Measurements from ENCODE around the gene KLHL22.
"Not testable (repeated sequence)": the region's sequence is repeated elsewhere in the genome, so short reads cannot be mapped to it uniquely, and the experiment has no call there.

KLHL22 gene

GRCh38 chr22:20484948-20485683 is 10.5 kb downstream of the KLHL22 start:
- H4K20me1 ChIP-seq (ENCODE audit: insufficient read depth, low read length): peaks cover 22% of the 10 kb centered on the region
- H3K79me2 ChIP-seq (ENCODE audit: insufficient read depth, low read length): peaks cover 21% of the 10 kb centered on the region; the same call in 1 of the 2 replicates
- TF ChIP-seq CTCF (IDR thresholded peaks at IDR 0.05; ENCODE audit: borderline replicate concordance, extremely low read depth, low read length, poor library complexity, severe bottlenecking) (no peak), EZH2 (IDR thresholded peaks at IDR 0.05; ENCODE audit: borderline replicate concordance, low read depth, low read length, severe bottlenecking) (no peak)
- no peak overlapping the region for H3K4me2 ChIP-seq (ENCODE audit: insufficient read depth, low read length)
- DNase-seq (no peak), ATAC-seq (ENCODE audit: insufficient read depth, low read depth) (no peak)
- H3K9ac ChIP-seq (ENCODE audit: low read depth, low read length): no peak overlapping the region
- H3K4me1 ChIP-seq (ENCODE audit: insufficient read depth, low read length): no peaks in the 10 kb centered on the region
- H3K9me3 ChIP-seq (ENCODE audit: insufficient read depth, low read length, severe bottlenecking): no peaks in the 10 kb centered on the region
- H3K27me3 ChIP-seq (ENCODE audit: insufficient read depth, low read length, poor library complexity): no peaks in the 10 kb centered on the region
- no peak overlapping the region for H2AFZ ChIP-seq (ENCODE audit: low read depth, low read length)
- H3K27ac ChIP-seq (ENCODE audit: low read length): no peak overlapping the region
- H3K36me3 ChIP-seq (ENCODE audit: insufficient read depth, low read length): peaks cover 23% of the 10 kb centered on the region
- H3K4me3 ChIP-seq (ENCODE audit: low read depth in 1 of 2, low read length in 2 of 2): no peak overlapping the region

GRCh38 chr22:20483771-20484170 is 11.8 kb downstream of the KLHL22 start:
- Histone ChIP-seq H3K79me2 (ENCODE audit: insufficient read depth, low read length) (peaks cover 13% of the 10 kb centered on the region; the same call in 1 of the 2 replicates), H4K20me1 (ENCODE audit: insufficient read depth, low read length) (peaks cover 10% of the 10 kb centered on the region; the same call in 1 of the 2 replicates), H3K4me3 (ENCODE audit: low read depth in 1 of 2, low read length in 2 of 2) (no peak overlapping the region), H3K4me1 (ENCODE audit: insufficient read depth, low read length) (no peaks in the 10 kb centered on the region), H3K4me2 (ENCODE audit: insufficient read depth, low read length) (no peak overlapping the region), H3K36me3 (ENCODE audit: insufficient read depth, low read length) (peaks cover 18% of the 10 kb centered on the region), H2AFZ (ENCODE audit: low read depth, low read length) (no peak overlapping the region), H3K27me3 (ENCODE audit: insufficient read depth, low read length, poor library complexity) (no peaks in the 10 kb centered on the region), H3K27ac (ENCODE audit: low read length) (no peak overlapping the region), H3K9me3 (ENCODE audit: insufficient read depth, low read length, severe bottlenecking) (no peaks in the 10 kb centered on the region), H3K9ac (ENCODE audit: low read depth, low read length) (no peak overlapping the region)
- TF ChIP-seq EZH2 (IDR thresholded peaks at IDR 0.05; ENCODE audit: borderline replicate concordance, low read depth, low read length, severe bottlenecking) (no peak), CTCF (IDR thresholded peaks at IDR 0.05; ENCODE audit: borderline replicate concordance, extremely low read depth, low read length, poor library complexity, severe bottlenecking) (no peak)
- no peak for DNase-seq
- no peak for ATAC-seq (ENCODE audit: insufficient read depth, low read depth)

GRCh38 chr22:20483143-20483506 is 12.5 kb downstream of the KLHL22 start:
- not testable (repeated sequence) for H3K9me3 ChIP-seq (ENCODE audit: insufficient read depth, low read length, severe bottlenecking); H3K27me3 ChIP-seq (ENCODE audit: insufficient read depth, low read length, poor library complexity); H3K4me2 ChIP-seq (ENCODE audit: insufficient read depth, low read length); H3K79me2 ChIP-seq (ENCODE audit: insufficient read depth, low read length); H3K27ac ChIP-seq (ENCODE audit: low read length); DNase-seq; H3K4me1 ChIP-seq (ENCODE audit: insufficient read depth, low read length); ATAC-seq (ENCODE audit: insufficient read depth, low read depth); H2AFZ ChIP-seq (ENCODE audit: low read depth, low read length); H4K20me1 ChIP-seq (ENCODE audit: insufficient read depth, low read length); H3K9ac ChIP-seq (ENCODE audit: low read depth, low read length); H3K4me3 ChIP-seq (ENCODE audit: low read depth in 1 of 2, low read length in 2 of 2)
- peaks cover 13% of the 10 kb centered on the region for H3K36me3 ChIP-seq (ENCODE audit: insufficient read depth, low read length)

- Histone ChIP-seq H3K4me1 (ENCODE audit: insufficient read depth, low read length) (no peaks in the 10 kb centered on the region), H3K27ac (ENCODE audit: low read length) (no peak overlapping the region)
Observed at GRCh38 chr22:20479612-20480196, 15.9 kb downstream of the KLHL22 start.

GRCh38 chr22:20478059-20478458 is 17.5 kb downstream of the KLHL22 start:
- H3K27me3 ChIP-seq (ENCODE audit: insufficient read depth, low read length, poor library complexity); H3K9me3 ChIP-seq (ENCODE audit: insufficient read depth, low read length, severe bottlenecking); DNase-seq; ATAC-seq (ENCODE audit: insufficient read depth, low read depth); H3K4me3 ChIP-seq (ENCODE audit: low read depth in 1 of 2, low read length in 2 of 2); H2AFZ ChIP-seq (ENCODE audit: low read depth, low read length); H3K79me2 ChIP-seq (ENCODE audit: insufficient read depth, low read length); H3K4me1 ChIP-seq (ENCODE audit: insufficient read depth, low read length); H3K36me3 ChIP-seq (ENCODE audit: insufficient read depth, low read length); H3K9ac ChIP-seq (ENCODE audit: low read depth, low read length); H3K27ac ChIP-seq (ENCODE audit: low read length); H3K4me2 ChIP-seq (ENCODE audit: insufficient read depth, low read length); H4K20me1 ChIP-seq (ENCODE audit: insufficient read depth, low read length): not testable (repeated sequence)

More at GRCh38 chr22:20479612-20480196, 15.9 kb downstream of the KLHL22 start:
- ATAC-seq (ENCODE audit: insufficient read depth, low read depth): no peak
- DNase-seq: no peak
- TF ChIP-seq EZH2 (IDR thresholded peaks at IDR 0.05; ENCODE audit: borderline replicate concordance, low read depth, low read length, severe bottlenecking) (no peak), CTCF (IDR thresholded peaks at IDR 0.05; ENCODE audit: borderline replicate concordance, extremely low read depth, low read length, poor library complexity, severe bottlenecking) (no peak)
- H4K20me1 ChIP-seq (ENCODE audit: insufficient read depth, low read length): peaks cover 5% of the 10 kb centered on the region; the same call in 1 of the 2 replicates
- H3K4me3 ChIP-seq (ENCODE audit: low read depth in 1 of 2, low read length in 2 of 2): no peak overlapping the region
- peaks cover 9% of the 10 kb centered on the region for H3K36me3 ChIP-seq (ENCODE audit: insufficient read depth, low read length)
- no peak overlapping the region for H3K4me2 ChIP-seq (ENCODE audit: insufficient read depth, low read length)
- H3K27me3 ChIP-seq (ENCODE audit: insufficient read depth, low read length, poor library complexity): no peaks in the 10 kb centered on the region
- no peak overlapping the region for H2AFZ ChIP-seq (ENCODE audit: low read depth, low read length)
- no peaks in the 10 kb centered on the region for H3K9me3 ChIP-seq (ENCODE audit: insufficient read depth, low read length, severe bottlenecking)
- no peak overlapping the region for H3K9ac ChIP-seq (ENCODE audit: low read depth, low read length)
- no peaks in the 10 kb centered on the region for H3K79me2 ChIP-seq (ENCODE audit: insufficient read depth, low read length)

Data from DND-41 (cell line).